ENCODE results near the gene CNTNAP4. TPM values are rescaled to one million over a fixed set of nuclear protein-coding genes. Genes with fewer than 3 reads are reported as not detected.

Gene CNTNAP4
- total RNA-seq, 1 experiment from 2014 or later, result not detected

DNA sequence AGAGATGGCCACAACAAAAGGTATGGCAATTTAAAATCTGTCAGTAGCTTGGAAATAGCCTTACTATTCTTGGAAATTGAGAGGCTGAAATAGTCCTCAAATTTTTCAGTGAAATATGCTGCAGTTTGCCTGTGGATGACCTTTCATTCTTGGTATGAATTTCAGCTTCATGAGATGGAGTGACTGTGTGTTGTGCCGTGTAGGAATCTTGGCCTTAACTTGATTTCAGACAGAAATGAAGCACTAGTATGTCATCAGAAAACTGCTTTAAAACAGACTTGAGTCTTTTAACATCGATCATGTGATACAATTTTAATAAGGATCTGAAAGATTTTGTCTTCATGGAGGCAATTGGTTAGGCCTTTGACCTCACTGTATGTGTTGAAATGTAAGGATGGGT, 247.2 kb downstream of the CNTNAP4 start:
- Histone ChIP-seq H3K9me2 (replicated peaks; ENCODE audit: low read length) (no peaks in the 10 kb centered on the region), H3K9me3 (ENCODE audit: low read length) (no peaks in the 10 kb centered on the region), H3K4me1 (ENCODE audit: insufficient read depth, low read length) (no peaks in the 10 kb centered on the region), H2AFZ (ENCODE audit: low read length) (no peak overlapping the region), H4K20me1 (ENCODE audit: low read length) (no peaks in the 10 kb centered on the region), H3K36me3 (ENCODE audit: low read depth, low read length) (no peaks in the 10 kb centered on the region), H3K4me2 (ENCODE audit: low read length) (no peak overlapping the region), H3K4me3 (ENCODE audit: low read length) (no peak overlapping the region), H3F3A (ENCODE audit: low read length, unreplicated experiment) (no peaks in the 10 kb centered on the region), H3K27me3 (ENCODE audit: low read length) (peaks cover 48% of the 10 kb centered on the region), H3K27ac (ENCODE audit: low read length) (no peak overlapping the region), H3K9ac (ENCODE audit: low read length) (no peak overlapping the region), H3K79me2 (ENCODE audit: low read length) (no peaks in the 10 kb centered on the region)
- ATAC-seq, result no peak
- no peak for DNase-seq
- TF ChIP-seq EZH2phosphoT487 (IDR thresholded peaks at IDR 0.05; ENCODE audit: borderline replicate concordance, low read length) (no peak), EZH2 (IDR thresholded peaks at IDR 0.05; ENCODE audit: low read length, unreplicated experiment) (no peak)
- TF ChIP-seq, protein P1, sequence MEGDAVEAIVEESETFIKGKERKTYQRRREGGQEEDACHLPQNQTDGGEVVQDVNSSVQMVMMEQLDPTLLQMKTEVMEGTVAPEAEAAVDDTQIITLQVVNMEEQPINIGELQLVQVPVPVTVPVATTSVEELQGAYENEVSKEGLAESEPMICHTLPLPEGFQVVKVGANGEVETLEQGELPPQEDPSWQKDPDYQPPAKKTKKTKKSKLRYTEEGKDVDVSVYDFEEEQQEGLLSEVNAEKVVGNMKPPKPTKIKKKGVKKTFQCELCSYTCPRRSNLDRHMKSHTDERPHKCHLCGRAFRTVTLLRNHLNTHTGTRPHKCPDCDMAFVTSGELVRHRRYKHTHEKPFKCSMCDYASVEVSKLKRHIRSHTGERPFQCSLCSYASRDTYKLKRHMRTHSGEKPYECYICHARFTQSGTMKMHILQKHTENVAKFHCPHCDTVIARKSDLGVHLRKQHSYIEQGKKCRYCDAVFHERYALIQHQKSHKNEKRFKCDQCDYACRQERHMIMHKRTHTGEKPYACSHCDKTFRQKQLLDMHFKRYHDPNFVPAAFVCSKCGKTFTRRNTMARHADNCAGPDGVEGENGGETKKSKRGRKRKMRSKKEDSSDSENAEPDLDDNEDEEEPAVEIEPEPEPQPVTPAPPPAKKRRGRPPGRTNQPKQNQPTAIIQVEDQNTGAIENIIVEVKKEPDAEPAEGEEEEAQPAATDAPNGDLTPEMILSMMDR (conservative IDR thresholded peaks at IDR 0.05; ENCODE audit: low read depth, low read length), result no peak
- intact Hi-C loops (cut with micrococcal nuclease), result no loop called here
- no TSS peak for BruUV-seq (replicated peaks)
- POLR2A ChIA-PET (ENCODE audit: unreplicated experiment), result no interaction called here
- CTCF ChIA-PET, result no interaction called here

DNA sequence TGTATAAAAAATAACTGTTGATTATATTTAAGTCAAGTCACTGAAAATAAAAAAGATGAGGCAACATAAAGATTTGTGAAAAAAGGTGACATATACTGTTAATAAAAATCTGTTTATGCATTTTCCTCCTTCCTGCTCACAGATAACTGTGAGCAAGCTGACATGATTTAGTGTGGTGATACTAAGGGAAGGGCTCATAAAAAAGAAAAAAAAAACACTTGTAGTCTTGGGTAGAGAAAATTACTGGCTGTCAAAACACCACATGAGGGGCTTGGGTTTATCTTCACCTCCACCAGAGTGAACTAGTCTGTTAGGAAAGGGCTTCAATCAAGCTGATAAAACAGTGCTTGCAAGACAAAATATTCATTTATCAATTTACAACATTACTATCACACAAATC, 247.6 kb downstream of the CNTNAP4 start:
- no peaks in the 10 kb centered on the region for H3K9me3 ChIP-seq (ENCODE audit: low read length)
- H2AFZ ChIP-seq (ENCODE audit: low read length), result no peak overlapping the region
- no peaks in the 10 kb centered on the region for H4K20me1 ChIP-seq (ENCODE audit: low read length)
- peaks cover 49% of the 10 kb centered on the region for H3K27me3 ChIP-seq (ENCODE audit: low read length)
- no peak for DNase-seq
- ATAC-seq, result no peak
- no peak overlapping the region for H3K4me2 ChIP-seq (ENCODE audit: low read length)
- H3K4me3 ChIP-seq (ENCODE audit: low read length), result no peak overlapping the region
- TF ChIP-seq EZH2 (IDR thresholded peaks at IDR 0.05; ENCODE audit: low read length, unreplicated experiment) (no peak), EZH2phosphoT487 (IDR thresholded peaks at IDR 0.05; ENCODE audit: borderline replicate concordance, low read length) (no peak)
- TF ChIP-seq, protein P1 (conservative IDR thresholded peaks at IDR 0.05; ENCODE audit: low read depth, low read length), result no peak
- intact Hi-C loops (cut with micrococcal nuclease), result no loop called here
- H3K36me3 ChIP-seq (ENCODE audit: low read depth, low read length), result no peaks in the 10 kb centered on the region
- H3F3A ChIP-seq (ENCODE audit: low read length, unreplicated experiment), result no peaks in the 10 kb centered on the region
- no peaks in the 10 kb centered on the region for H3K4me1 ChIP-seq (ENCODE audit: insufficient read depth, low read length)
- BruUV-seq (replicated peaks), result no TSS peak
- ChIA-PET POLR2A (ENCODE audit: unreplicated experiment) (no interaction called here), CTCF (no interaction called here)
- H3K9me2 ChIP-seq (replicated peaks; ENCODE audit: low read length), result no peaks in the 10 kb centered on the region
- H3K79me2 ChIP-seq (ENCODE audit: low read length), result no peaks in the 10 kb centered on the region
- H3K9ac ChIP-seq (ENCODE audit: low read length), result no peak overlapping the region
- H3K27ac ChIP-seq (ENCODE audit: low read length), result no peak overlapping the region

DNA sequence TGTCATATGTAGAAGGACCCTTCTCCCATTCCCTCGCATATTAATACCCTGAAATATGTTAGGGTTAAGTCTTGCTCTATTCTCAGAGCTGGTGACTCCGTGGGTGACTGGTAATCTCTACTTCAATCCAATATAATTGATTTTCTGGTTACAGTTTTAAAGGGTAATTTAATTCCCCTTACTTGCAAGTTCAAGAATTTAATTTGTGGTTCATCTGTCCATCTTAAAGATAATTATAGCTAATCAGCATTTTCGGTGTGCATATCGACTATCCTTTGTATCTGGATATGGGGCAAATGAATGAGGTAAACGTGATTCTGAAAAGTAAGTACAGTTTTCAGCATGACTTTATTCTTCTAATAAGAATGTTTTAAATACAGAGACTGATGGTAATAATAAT, 250.0 kb downstream of the CNTNAP4 start:
- intact Hi-C loops (cut with micrococcal nuclease), result no loop called here
- no peak overlapping the region for H3K27ac ChIP-seq (ENCODE audit: low read length)
- no peak overlapping the region for H3K9ac ChIP-seq (ENCODE audit: low read length)
- ChIA-PET CTCF (no interaction called here), POLR2A (ENCODE audit: unreplicated experiment) (no interaction called here)
- no peaks in the 10 kb centered on the region for H3K4me1 ChIP-seq (ENCODE audit: insufficient read depth, low read length)
- no peaks in the 10 kb centered on the region for H3K79me2 ChIP-seq (ENCODE audit: low read length)
- ATAC-seq (no peak), DNase-seq (no peak)
- H3K4me2 ChIP-seq (ENCODE audit: low read length), result no peak overlapping the region
- H3K27me3 ChIP-seq (ENCODE audit: low read length), result peaks cover 47% of the 10 kb centered on the region
- no peaks in the 10 kb centered on the region for H3K36me3 ChIP-seq (ENCODE audit: low read depth, low read length)
- TF ChIP-seq, protein P1 (conservative IDR thresholded peaks at IDR 0.05; ENCODE audit: low read depth, low read length), result no peak
- TF ChIP-seq EZH2 (IDR thresholded peaks at IDR 0.05; ENCODE audit: low read length, unreplicated experiment), result no peak
- no peak for TF ChIP-seq EZH2phosphoT487 (IDR thresholded peaks at IDR 0.05; ENCODE audit: borderline replicate concordance, low read length)
- H4K20me1 ChIP-seq (ENCODE audit: low read length), result no peaks in the 10 kb centered on the region
- no peak overlapping the region for H2AFZ ChIP-seq (ENCODE audit: low read length)
- H3K4me3 ChIP-seq (ENCODE audit: low read length), result no peak overlapping the region
- no peaks in the 10 kb centered on the region for H3K9me2 ChIP-seq (replicated peaks; ENCODE audit: low read length)
- H3K9me3 ChIP-seq (ENCODE audit: low read length), result no peaks in the 10 kb centered on the region
- no peaks in the 10 kb centered on the region for H3F3A ChIP-seq (ENCODE audit: low read length, unreplicated experiment)
- BruUV-seq (replicated peaks), result no TSS peak

All from PC-3 (cell line).